HEK293T (cell line): ENCODE data around the gene RAD51B.

Experiments used
- CTCF ChIA-PET: fragments of 350-600 bp; formaldehyde crosslinking; extraction: SDS; loops from one replicate; lab custom pipeline; 2021; ENCODE audit warnings: antibody characterized with exemption, inconsistent platforms; lab: Yijun Ruan, JAX
- POLR2A ChIA-PET: fragments of 350-600 bp; formaldehyde crosslinking; extraction: SDS; loops from one replicate; lab custom pipeline; 2020; ENCODE audit warnings: antibody characterized with exemption, inconsistent platforms; lab: Yijun Ruan, JAX
- DNase-seq: peaks from one replicate; pipeline ENCODE4 v3.0.0; 2012; ENCODE audit warnings: mixed read lengths; ENCODE audit errors: extremely low spot score
- ARNT ChIP-seq: fragments of 450-650 bp; IDR thresholded peaks from 2 replicates; pipeline ENCODE4 v1.6.1; 2017; ENCODE audit warnings: mild to moderate bottlenecking
- BHLHE40 ChIP-seq: fragments of 450-650 bp; IDR thresholded peaks from 2 replicates; pipeline ENCODE4 v1.6.1; 2016; ENCODE audit warnings: mild to moderate bottlenecking, moderate library complexity, borderline replicate concordance
- CTBP1 ChIP-seq: fragments of 450-650 bp; IDR thresholded peaks from 2 replicates; pipeline ENCODE4 v1.6.1; 2016; ENCODE audit warnings: borderline replicate concordance
- ELF4 ChIP-seq: fragments of 450-650 bp; IDR thresholded peaks from 2 replicates; pipeline ENCODE4 v1.6.1; 2017; ENCODE audit warnings: antibody characterized with exemption
- FOXA1 ChIP-seq: fragments of 450-650 bp; IDR thresholded peaks from 2 replicates; pipeline ENCODE4 v1.6.1; 2016; ENCODE audit warnings: mild to moderate bottlenecking
- FOXK2 ChIP-seq: fragments of 450-650 bp; IDR thresholded peaks from 2 replicates; pipeline ENCODE4 v1.6.1; 2016; ENCODE audit warnings: mild to moderate bottlenecking
- FOXM1 ChIP-seq: fragments of 450-650 bp; IDR thresholded peaks from 2 replicates; pipeline ENCODE4 v1.6.1; 2017; ENCODE audit warnings: mild to moderate bottlenecking, borderline replicate concordance
- HDGF ChIP-seq: fragments of 450-650 bp; IDR thresholded peaks from 2 replicates; pipeline ENCODE4 v1.6.1; 2017; ENCODE audit warnings: antibody characterized with exemption, borderline replicate concordance
- L3MBTL2 ChIP-seq: fragments of 450-650 bp; conservative IDR thresholded peaks from 2 replicates; pipeline ENCODE4 v1.6.1; 2016; ENCODE audit warnings: mild to moderate bottlenecking
- LEF1 ChIP-seq: fragments of 450-650 bp; IDR thresholded peaks from 2 replicates; pipeline ENCODE4 v1.6.1; 2017; ENCODE audit warnings: mild to moderate bottlenecking, borderline replicate concordance
- NFRKB ChIP-seq: fragments of 450-650 bp; IDR thresholded peaks from 2 replicates; pipeline ENCODE4 v1.6.1; 2016; ENCODE audit warnings: mild to moderate bottlenecking, moderate library complexity
- PKNOX1 ChIP-seq: fragments of 450-650 bp; IDR thresholded peaks from 2 replicates; pipeline ENCODE4 v1.6.1; 2016
- SP1 ChIP-seq: fragments of 450-650 bp; IDR thresholded peaks from 2 replicates; pipeline ENCODE4 v1.6.1; 2017
- SUZ12 ChIP-seq: fragments of 450-650 bp; IDR thresholded peaks from 2 replicates; pipeline ENCODE4 v1.6.1; 2016; ENCODE audit warnings: mild to moderate bottlenecking
- TARDBP ChIP-seq: fragments of 450-650 bp; IDR thresholded peaks from 2 replicates; pipeline ENCODE4 v1.6.1; 2016
- ZNF384 ChIP-seq: fragments of 450-650 bp; IDR thresholded peaks from 2 replicates; pipeline ENCODE4 v1.6.1; 2016

Gene RAD51B

GRCh38 chr14:68262567-68262966 is 443.0 kb downstream of the RAD51B start:
- DNase-seq: no peak
- no peak for TF ChIP-seq BHLHE40
- no peak for TF ChIP-seq FOXK2
- no peak for TF ChIP-seq L3MBTL2
- ChIA-PET POLR2A (no interaction called here), CTCF (no interaction called here)

GRCh38 chr14:68263563-68264259 is 444.1 kb downstream of the RAD51B start:
- ChIA-PET CTCF (no interaction called here), POLR2A (no interaction called here)
- DNase-seq: no peak
- TF ChIP-seq HDGF: no peak
- TF ChIP-seq SP1: no peak
- TF ChIP-seq LEF1: no peak
- TF ChIP-seq FOXK2: no peak
- TF ChIP-seq FOXA1: no peak
- no peak for TF ChIP-seq PKNOX1

- POLR2A ChIA-PET: no interaction called here
- no peak for DNase-seq
- TF ChIP-seq HDGF: no peak
- TF ChIP-seq NFRKB: no peak
- CTCF ChIA-PET: no interaction called here
Measured at GRCh38 chr14:68264260-68264569, 444.6 kb downstream of the RAD51B start.

- DNase-seq: no peak
- POLR2A ChIA-PET: interaction anchor here (1.0 kb wide), 1 partner anchor 9 kb away, joined by 3 read pairs; no protein-coding TSS in a partner anchor
- no peak for TF ChIP-seq BHLHE40
- CTCF ChIA-PET: no interaction called here
Measured at GRCh38 chr14:68266998-68267397, 447.4 kb downstream of the RAD51B start.

- POLR2A ChIA-PET: no interaction called here
- CTCF ChIA-PET: interaction anchor here (0.6 kb wide), 1 partner anchor 19 kb away, joined by 3 read pairs; no protein-coding TSS in a partner anchor
- no peak for TF ChIP-seq NFRKB
- no peak for TF ChIP-seq FOXK2
Measured at GRCh38 chr14:68268197-68268596, 448.6 kb downstream of the RAD51B start.

GRCh38 chr14:68268719-68269118 is 449.1 kb downstream of the RAD51B start:
- ChIA-PET CTCF (no interaction called here), POLR2A (no interaction called here)
- DNase-seq: no peak
- no peak for TF ChIP-seq LEF1
- TF ChIP-seq NFRKB: no peak
- no peak for TF ChIP-seq FOXA1
- TF ChIP-seq HDGF: no peak
- no peak for TF ChIP-seq PKNOX1
- no peak for TF ChIP-seq SUZ12
- TF ChIP-seq FOXK2: no peak
- no peak for TF ChIP-seq FOXM1
- no peak for TF ChIP-seq L3MBTL2

More at GRCh38 chr14:68268197-68268596, 448.6 kb downstream of the RAD51B start:
- DNase-seq: no peak

- DNase-seq: no peak
- POLR2A ChIA-PET: interaction anchor here (1.2 kb wide), 1 partner anchor 23 kb away, joined by 4 read pairs; no protein-coding TSS in a partner anchor
- TF ChIP-seq SP1 (no peak), NFRKB (no peak), TARDBP (no peak), FOXM1 (no peak), BHLHE40 (no peak), LEF1 (no peak), SUZ12 (no peak), PKNOX1 (no peak)
- CTCF ChIA-PET: no interaction called here
Measured at GRCh38 chr14:68269136-68269927, 449.8 kb downstream of the RAD51B start.

- no peak for DNase-seq
- TF ChIP-seq ELF4: no peak
- no peak for TF ChIP-seq L3MBTL2
- no peak for TF ChIP-seq LEF1
- TF ChIP-seq PKNOX1: no peak
- TF ChIP-seq ARNT: no peak
- no peak for TF ChIP-seq SUZ12
- TF ChIP-seq ZNF384: no peak
- no peak for TF ChIP-seq SP1
- TF ChIP-seq FOXM1: no peak
- no peak for TF ChIP-seq CTBP1
- no peak for TF ChIP-seq BHLHE40
- TF ChIP-seq HDGF: no peak
- TF ChIP-seq NFRKB: no peak
- no peak for TF ChIP-seq FOXA1
- no peak for TF ChIP-seq FOXK2
- no peak for TF ChIP-seq TARDBP
- POLR2A ChIA-PET: interaction anchor here (1.2 kb wide), 1 partner anchor 22 kb away, joined by 4 read pairs; no protein-coding TSS in a partner anchor
- CTCF ChIA-PET: interaction anchor here (1.1 kb wide), 1 partner anchor 52 kb away, joined by 4 read pairs; no protein-coding TSS in a partner anchor
Measured at GRCh38 chr14:68270342-68270741, 450.8 kb downstream of the RAD51B start.
